GM23248 (cell line): Measurements from ENCODE around the gene URGCP. TPM values are rescaled to one million over a fixed set of nuclear protein-coding genes. Genes with fewer than 3 reads are reported as not detected.

Source experiments
- DNase-seq: peaks from one replicate; pipeline ENCODE4 v3.0.0-alpha.2; 2015
- H2AFZ ChIP-seq: fragments of 200-600 bp; sonication (generic); 2 replicates; pipeline ENCODE4 v1.6.1; 2016; ENCODE audit warnings: antibody characterized with exemption
- H3F3A ChIP-seq: fragments of 200-600 bp; sonication (generic); 2 replicates; pipeline ENCODE4 v1.6.1; 2016; ENCODE audit warnings: mild to moderate bottlenecking, antibody characterized with exemption, mixed run types; ENCODE audit not compliant: insufficient read depth
- H3K27ac ChIP-seq: fragments of 200-600 bp; sonication (generic); 2 replicates; pipeline ENCODE4 v1.5.1; 2016; ENCODE audit warnings: mild to moderate bottlenecking
- H3K27me3 ChIP-seq: fragments of 200-600 bp; sonication (generic); replicated peaks from 2 replicates; pipeline ENCODE4 v1.6.1; 2016; ENCODE audit warnings: mild to moderate bottlenecking; ENCODE audit not compliant: insufficient read depth
- H3K36me3 ChIP-seq: fragments of 200-600 bp; sonication (generic); 2 replicates; pipeline ENCODE4 v1.6.1; 2016; ENCODE audit warnings: low read depth, mild to moderate bottlenecking
- H3K4me1 ChIP-seq: fragments of 200-600 bp; sonication (generic); 2 replicates; pipeline ENCODE4 v1.6.1; 2016; ENCODE audit warnings: mild to moderate bottlenecking; ENCODE audit not compliant: insufficient read depth
- H3K4me2 ChIP-seq: fragments of 200-600 bp; sonication (generic); one replicate; pipeline ENCODE4 v1.6.1; 2016; ENCODE audit warnings: mild to moderate bottlenecking; ENCODE audit not compliant: unreplicated experiment
- H3K4me3 ChIP-seq: fragments of 200-600 bp; sonication (generic); 2 replicates; pipeline ENCODE4 v1.5.1; 2016; ENCODE audit warnings: mild to moderate bottlenecking
- H3K79me2 ChIP-seq: fragments of 200-600 bp; sonication (generic); 2 replicates; pipeline ENCODE4 v1.6.1; 2016; ENCODE audit warnings: mild to moderate bottlenecking; ENCODE audit not compliant: insufficient read depth
- H3K9ac ChIP-seq: fragments of 200-600 bp; sonication (generic); 2 replicates; pipeline ENCODE4 v1.6.1; 2016; ENCODE audit warnings: mild to moderate bottlenecking
- H3K9me2 ChIP-seq: fragments of 200-600 bp; sonication (generic); 2 replicates; pipeline ENCODE4 v1.6.1; 2016; ENCODE audit warnings: mixed run types, mild to moderate bottlenecking, moderate library complexity; ENCODE audit not compliant: insufficient read depth
- H3K9me3 ChIP-seq: fragments of 200-600 bp; sonication (generic); one replicate; pipeline ENCODE4 v1.6.1; 2017; ENCODE audit warnings: low read depth
- H4K20me1 ChIP-seq: fragments of 200-600 bp; sonication (generic); 2 replicates; pipeline ENCODE4 v1.6.0; 2016; ENCODE audit not compliant: insufficient read depth
- EZH2 ChIP-seq: fragments of 200-600 bp; sonication (generic); IDR thresholded peaks from 2 replicates; pipeline ENCODE4 v1.6.1; 2018; ENCODE audit warnings: antibody characterized with exemption, mild to moderate bottlenecking; ENCODE audit not compliant: insufficient read depth, poor library complexity, severe bottlenecking
- EZH2phosphoT487 ChIP-seq: fragments of 200-600 bp; sonication (generic); IDR thresholded peaks from 2 replicates; pipeline ENCODE4 v1.6.1; 2018; ENCODE audit warnings: antibody characterized with exemption, moderate library complexity, mild to moderate bottlenecking, low read depth; ENCODE audit not compliant: insufficient read depth
- WGBS, 2 experiments: methylation state at CpG; one replicate each; pipeline ENCODE4 v1.1.6; 2015 to 2017; ENCODE audit warnings: low lambda C conversion rate in 2 of 2, low coverage in 1 of 2; ENCODE audit errors: missing lambda C conversion rate in 2 of 2; 5-methylcytosine and 5-hydroxymethylcytosine counted together
- in situ Hi-C: fragments of 300-500 bp; cut with MboI; formaldehyde crosslinking; loops from 2 replicates; pipeline ENCODE4 v1.15.0; 2020
- polyA plus RNA-seq: library from polyadenylated mRNA; unstranded; fragments of >200 nt; fragmentation: Nextera tagmentation; extraction: Ambion mirVana; gene quantifications from 2 replicates; pipeline ENCODE4 v1.2.1, GENCODE V29; 2016
- total RNA-seq: library from RNA; depleted of rRNA; stranded (reverse); fragments of >200 nt; shearing (Covaris generic); gene quantifications from 2 replicates; pipeline ENCODE4 v1.2.3, GENCODE V29; 2014

URGCP gene
- total and polyA plus RNA-seq, 2 experiments from 2014 or later = 26.5 to 29.6 TPM

DNA sequence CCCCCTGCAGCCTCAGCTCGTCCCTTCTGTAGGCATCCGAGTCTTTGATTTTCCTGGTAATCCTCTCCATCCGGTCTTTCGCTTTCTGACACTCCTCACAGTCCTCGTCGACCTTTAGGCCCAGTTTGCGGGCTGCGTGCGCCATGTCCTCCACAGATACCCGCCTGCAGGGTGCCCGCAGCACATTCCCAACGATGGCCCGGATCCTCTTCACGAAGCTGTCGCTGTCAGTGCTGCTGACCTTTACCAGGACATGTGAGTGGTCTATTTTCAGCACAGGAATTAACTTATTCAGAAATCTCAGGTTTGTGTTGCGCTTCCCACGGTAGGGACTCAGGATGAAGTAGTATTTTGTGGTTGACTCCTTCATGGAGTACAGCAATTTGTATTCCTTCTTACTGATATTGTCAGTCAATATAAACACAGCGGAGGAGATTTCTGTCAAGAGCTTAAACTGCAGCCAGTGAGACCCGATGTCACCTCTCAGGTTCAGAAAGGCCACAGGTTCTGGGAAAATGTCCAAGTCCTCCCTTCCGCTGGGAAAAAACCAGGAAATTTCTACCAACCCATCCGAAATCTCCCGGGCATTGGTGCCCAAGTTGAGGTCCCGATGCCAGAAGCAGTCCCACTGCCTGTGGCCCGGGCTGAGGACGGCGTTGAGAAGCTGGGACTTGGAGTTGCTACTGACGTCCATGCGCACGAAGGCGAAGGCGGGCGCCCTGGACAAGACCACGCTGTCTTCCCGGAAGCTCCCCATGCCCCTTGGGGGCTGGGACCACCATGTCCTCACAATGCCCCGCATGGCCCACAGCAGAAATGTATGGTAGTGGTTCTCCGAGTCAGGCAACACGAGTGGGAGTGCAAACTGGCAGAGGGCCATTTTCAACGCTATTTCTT is 28.2 kb downstream of the URGCP start:
- Histone ChIP-seq H3K36me3 (peaks cover 25% of the 10 kb centered on the region), H2AFZ (no peak overlapping the region), H3K4me3 (no peak overlapping the region), H4K20me1 (no peaks in the 10 kb centered on the region), H3K4me2 (peak overlapping the region; percentile 55), H3F3A (peaks cover 56% of the 10 kb centered on the region), H3K9me2 (no peaks in the 10 kb centered on the region), H3K9me3 (no peaks in the 10 kb centered on the region), H3K27ac (peak overlapping the region; percentile 79), H3K27me3 (no peaks in the 10 kb centered on the region), H3K9ac (no peak overlapping the region; the same call in 1 of the 2 replicates), H3K4me1 (peaks cover 40% of the 10 kb centered on the region), H3K79me2 (peaks cover 37% of the 10 kb centered on the region)
- WGBS, 2 experiments = 94 to 95% methylated on average over 36 to 38 of the region's 38 CpGs
- no peak for DNase-seq
- TF ChIP-seq EZH2phosphoT487 = no peak
- TF ChIP-seq EZH2 = no peak
- in situ Hi-C loops = no loop called here

- WGBS, 2 experiments = 89 to 92% methylated on average over 24 to 28 of the region's 29 CpGs
- no peaks in the 10 kb centered on the region for H3K9me3 ChIP-seq
- TF ChIP-seq EZH2 (no peak), EZH2phosphoT487 (no peak)
- H2AFZ ChIP-seq = no peak overlapping the region
- no peaks in the 10 kb centered on the region for H3K9me2 ChIP-seq
- no peak for DNase-seq
- no peak overlapping the region for H3K4me2 ChIP-seq
- peaks cover 61% of the 10 kb centered on the region for H3F3A ChIP-seq
- no peaks in the 10 kb centered on the region for H4K20me1 ChIP-seq
- H3K79me2 ChIP-seq = peaks cover 33% of the 10 kb centered on the region
- H3K36me3 ChIP-seq = peaks cover 22% of the 10 kb centered on the region
- H3K27me3 ChIP-seq = no peaks in the 10 kb centered on the region
- H3K4me1 ChIP-seq = peaks cover 43% of the 10 kb centered on the region
- H3K9ac ChIP-seq = no peak overlapping the region
- no peak overlapping the region for H3K27ac ChIP-seq
- no peak overlapping the region for H3K4me3 ChIP-seq
- in situ Hi-C loops = no loop called here
These were observed 29.2 kb downstream of the URGCP start for GRCh38 chr7:43876976-43877745.

GRCh38 chr7:43876241-43876640 is 30.2 kb downstream of the URGCP start:
- Histone ChIP-seq H3K9me3 (no peaks in the 10 kb centered on the region), H3K4me3 (no peak overlapping the region), H4K20me1 (no peaks in the 10 kb centered on the region), H3F3A (peaks cover 62% of the 10 kb centered on the region), H3K9ac (no peak overlapping the region), H2AFZ (no peak overlapping the region), H3K36me3 (peaks cover 22% of the 10 kb centered on the region), H3K4me1 (peaks cover 49% of the 10 kb centered on the region), H3K27me3 (no peaks in the 10 kb centered on the region), H3K9me2 (no peaks in the 10 kb centered on the region), H3K27ac (no peak overlapping the region), H3K79me2 (peaks cover 33% of the 10 kb centered on the region), H3K4me2 (no peak overlapping the region)
- no peak for DNase-seq
- WGBS, 2 experiments = 93 to 94% methylated on average over 7 of the region's 7 CpGs
- in situ Hi-C loops = no loop called here
- TF ChIP-seq EZH2 (no peak), EZH2phosphoT487 (no peak)

DNA sequence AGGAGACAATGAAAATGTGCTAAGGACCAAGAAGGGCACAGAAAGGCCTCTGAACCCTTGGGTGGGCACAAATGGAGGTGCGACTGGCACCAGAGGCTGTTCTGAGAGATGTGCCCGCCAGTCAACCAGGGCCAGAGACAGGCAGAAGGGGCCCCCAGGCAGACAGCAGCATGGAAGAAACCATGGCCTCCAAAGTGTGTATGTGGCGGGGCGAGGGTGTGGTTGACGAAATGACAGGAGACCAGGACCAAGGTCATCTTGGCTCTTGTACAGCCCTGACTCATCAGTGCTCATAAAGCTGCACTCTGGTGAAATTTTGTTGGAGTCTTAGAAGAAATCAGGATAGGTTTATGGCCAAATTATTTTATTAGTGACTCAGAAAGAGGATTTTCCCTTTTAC is 33.1 kb downstream of the URGCP start:
- Histone ChIP-seq H3K9me3 (no peaks in the 10 kb centered on the region), H3F3A (peaks cover 56% of the 10 kb centered on the region), H3K79me2 (peaks cover 34% of the 10 kb centered on the region), H4K20me1 (no peaks in the 10 kb centered on the region), H3K9ac (peak overlapping the region; percentile 90), H3K4me3 (peak overlapping the region; percentile 46), H3K27me3 (no peaks in the 10 kb centered on the region), H3K9me2 (no peaks in the 10 kb centered on the region), H3K4me2 (peak overlapping the region; percentile 59), H2AFZ (0 out of 2 replicates have a peak overlapping the region, but pooled peaks have one; percentile 4), H3K36me3 (peaks cover 4% of the 10 kb centered on the region; the same call in 1 of the 2 replicates), H3K27ac (peak overlapping the region; percentile 100), H3K4me1 (peaks cover 44% of the 10 kb centered on the region)
- WGBS, 2 experiments = 11 to 18% methylated on average over 5 of the region's 5 CpGs
- in situ Hi-C loops = no loop called here
- DNase-seq = peak; percentile 96
- no peak for TF ChIP-seq EZH2
- TF ChIP-seq EZH2phosphoT487 = no peak
